GM12891 (cell line): ENCODE results near the gene NRK.

Experiments used
- PAX5 ChIP-seq: IDR thresholded peaks from 2 replicates; pipeline ENCODE4 v1.6.1; 2011; ENCODE audit warnings: low read length, moderate library complexity, mild to moderate bottlenecking; ENCODE audit not compliant: insufficient read depth, severe bottlenecking
- POLR2A ChIP-seq: IDR thresholded peaks from 2 replicates; pipeline ENCODE4 v1.6.1; 2011; ENCODE audit warnings: low read depth, low read length, control low read depth
- POLR2AphosphoS5 ChIP-seq: IDR thresholded peaks from 2 replicates; pipeline ENCODE4 v1.6.1; 2011; ENCODE audit warnings: low read depth, low read length, control low read depth
- POU2F2 ChIP-seq: IDR thresholded peaks from 2 replicates; pipeline ENCODE4 v1.6.1; 2011; ENCODE audit warnings: low read depth, mild to moderate bottlenecking, control low read depth, low read length, moderate library complexity
- SPI1 ChIP-seq: IDR thresholded peaks from 2 replicates; pipeline ENCODE4 v1.6.1; 2011; ENCODE audit warnings: low read depth, low read length, control low read depth
- TAF1 ChIP-seq: IDR thresholded peaks from 2 replicates; pipeline ENCODE4 v1.6.1; 2011; ENCODE audit warnings: low read depth, low read length, control low read depth

- TF ChIP-seq PAX5 (no peak), POLR2A (no peak), POLR2AphosphoS5 (no peak), TAF1 (no peak), SPI1 (no peak), POU2F2 (no peak)
These were observed 2.1 kb upstream of the NRK start for GRCh38 chrX:105820247-105820646.
